GM19035 (cell line): ENCODE measurements around the gene LCN10.
"Not testable (repeated sequence)": the region's sequence is repeated elsewhere in the genome, so short reads cannot be mapped to it uniquely, and the experiment has no call there.

Source experiments
- ATAC-seq: cut with Tn5 transposase; IDR thresholded peaks from one replicate; pipeline ENCODE4 v1.9.1; 2021; ENCODE audit not compliant: unreplicated experiment

LCN10 gene

GRCh38 chr9:136704741-136705140, 38.0 kb downstream of the LCN10 start:
- ATAC-seq = not testable (repeated sequence)

- ATAC-seq = no peak
Measured at GRCh38 chr9:136703276-136703860, 39.4 kb downstream of the LCN10 start.

GRCh38 chr9:136701668-136702053, 41.1 kb downstream of the LCN10 start:
- ATAC-seq = no peak

GRCh38 chr9:136700959-136701667, 41.6 kb downstream of the LCN10 start:
- no peak for ATAC-seq

GRCh38 chr9:136700304-136700703, 42.4 kb downstream of the LCN10 start:
- no peak for ATAC-seq

- ATAC-seq = no peak
Measured at GRCh38 chr9:136698635-136699246, 44.0 kb downstream of the LCN10 start.

- ATAC-seq = no peak
Measured at GRCh38 chr9:136697821-136698526, 44.8 kb downstream of the LCN10 start.

- no peak for ATAC-seq
Measured at GRCh38 chr9:136697146-136697820, 45.5 kb downstream of the LCN10 start.

- ATAC-seq = no peak
Measured at GRCh38 chr9:136696502-136696901, 46.2 kb downstream of the LCN10 start.

- no peak for ATAC-seq
Measured at GRCh38 chr9:136695955-136696354, 46.8 kb downstream of the LCN10 start.

GRCh38 chr9:136695435-136695895, 47.3 kb downstream of the LCN10 start:
- no peak for ATAC-seq

- ATAC-seq = no peak
Measured at GRCh38 chr9:136694872-136695247, 47.9 kb downstream of the LCN10 start.

GRCh38 chr9:136694163-136694871, 48.4 kb downstream of the LCN10 start:
- ATAC-seq = no peak

GRCh38 chr9:136693490-136694162, 49.1 kb downstream of the LCN10 start:
- ATAC-seq = no peak

GRCh38 chr9:136693135-136693489, 49.6 kb downstream of the LCN10 start:
- ATAC-seq = no peak

- no peak for ATAC-seq
Measured at GRCh38 chr9:136692185-136693134, 50.3 kb downstream of the LCN10 start.

- ATAC-seq = no peak
Measured at GRCh38 chr9:136691316-136692184, 51.2 kb downstream of the LCN10 start.

GRCh38 chr9:136690806-136691261, 51.9 kb downstream of the LCN10 start:
- ATAC-seq = no peak
